GM19328 (cell line): ENCODE results near the gene PDGFD.

Source experiments
- ATAC-seq: cut with Tn5 transposase; IDR thresholded peaks from one replicate; pipeline ENCODE4 v1.9.1; 2021; ENCODE audit warnings: mild to moderate bottlenecking, moderate library complexity; ENCODE audit not compliant: unreplicated experiment

The PDGFD gene

GRCh38 chr11:104146421-104146820 lies 17.5 kb downstream of the PDGFD start:
- no peak for ATAC-seq

DNA sequence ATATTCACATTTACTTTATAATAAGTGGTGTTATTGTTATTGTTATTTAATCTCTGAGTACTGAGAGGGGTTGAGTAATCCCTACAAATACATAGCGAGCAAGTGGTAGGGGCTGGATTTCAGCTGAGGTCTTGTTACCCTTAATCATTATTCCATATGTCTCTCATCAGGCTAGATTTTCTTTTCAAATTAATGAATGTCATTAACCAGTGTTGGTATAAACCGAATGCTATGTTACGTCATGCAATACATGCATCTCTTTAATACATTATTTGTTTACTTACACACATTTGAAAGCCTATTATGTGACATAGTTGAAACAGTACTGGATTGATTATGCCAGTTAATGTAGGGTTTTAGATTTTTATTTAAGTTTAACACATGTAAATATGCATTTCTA lies 18.9 kb downstream of the PDGFD start:
- no peak for ATAC-seq

DNA sequence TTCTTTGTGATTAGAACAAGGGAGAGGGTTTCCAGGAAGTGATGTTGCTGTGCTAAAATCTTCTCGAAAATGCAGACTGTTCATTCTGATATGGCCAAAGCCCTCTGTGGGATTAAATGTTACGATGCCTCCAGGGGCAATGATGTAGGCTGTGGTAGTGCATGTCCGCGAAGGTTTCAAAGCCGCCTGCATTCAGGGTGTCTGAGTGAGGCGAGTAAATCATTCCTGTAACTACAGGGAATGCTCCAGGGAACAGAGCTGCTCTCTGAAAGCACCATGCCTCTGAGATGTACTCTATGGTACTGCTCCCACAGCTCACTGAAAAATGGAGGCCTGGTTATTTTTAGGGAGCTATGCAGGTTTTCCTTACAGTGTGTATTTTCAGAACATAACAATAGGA lies 21.2 kb downstream of the PDGFD start:
- ATAC-seq: no peak

DNA sequence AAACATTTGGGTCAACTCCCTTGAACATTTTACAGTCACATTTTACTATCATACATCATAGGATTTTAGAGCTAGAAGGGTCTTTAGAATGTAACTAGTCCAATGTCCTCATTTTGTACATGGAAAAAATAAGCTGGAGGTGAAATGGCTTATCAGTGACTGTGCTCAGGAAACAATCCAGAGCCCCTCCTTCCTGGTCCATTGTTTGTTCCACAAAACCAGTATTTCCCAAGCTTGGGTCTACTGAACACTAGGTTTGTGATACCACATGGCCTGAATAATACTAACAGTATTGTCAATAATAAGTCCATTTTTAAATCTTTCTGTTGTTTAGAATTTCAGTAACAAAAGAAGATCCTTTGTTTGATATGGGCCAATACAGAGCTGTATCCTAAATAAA lies 27.1 kb downstream of the PDGFD start:
- ATAC-seq: no peak

GRCh38 chr11:104134745-104135144 lies 29.2 kb downstream of the PDGFD start:
- ATAC-seq: no peak

DNA sequence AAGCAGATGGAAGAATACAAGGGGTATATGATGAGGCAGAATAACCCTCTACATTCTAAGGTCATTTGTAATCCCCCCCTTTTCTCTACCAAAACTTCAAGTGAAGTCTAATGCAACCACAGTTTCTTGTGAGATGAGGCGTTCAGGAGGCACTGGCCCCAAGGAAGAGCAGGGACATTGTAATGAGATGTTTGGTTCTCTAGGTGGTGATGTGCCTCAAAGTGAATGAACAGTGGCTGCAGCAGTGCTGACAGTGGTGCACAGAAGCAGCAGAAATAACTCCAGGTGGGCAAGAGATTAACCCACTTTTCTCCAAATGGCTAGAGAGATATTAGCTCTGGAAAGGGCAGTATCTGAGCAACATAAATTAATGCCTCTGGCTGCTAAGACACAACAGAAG lies 33.8 kb downstream of the PDGFD start:
- no peak for ATAC-seq

DNA sequence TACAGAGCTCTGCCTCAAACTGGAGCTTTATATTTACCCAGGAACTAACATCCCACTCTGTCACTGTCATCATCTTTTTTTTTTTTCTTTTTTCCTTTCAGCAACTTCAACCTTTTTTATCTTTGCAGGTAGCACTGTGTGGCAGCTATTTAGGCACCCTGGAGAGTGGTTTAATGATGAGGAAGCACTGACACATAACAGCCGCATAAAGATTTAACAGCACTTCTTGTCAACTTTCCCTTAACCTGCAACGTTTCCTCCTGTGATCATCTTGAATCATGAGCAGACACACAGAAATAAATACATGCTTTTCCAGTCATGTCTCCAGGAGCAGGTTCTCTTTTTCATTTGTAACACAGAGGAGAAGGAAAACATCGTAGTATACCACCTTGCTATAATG lies 34.8 kb downstream of the PDGFD start:
- no peak for ATAC-seq

- no peak for ATAC-seq
Observed at GRCh38 chr11:104127828-104128227, 36.1 kb downstream of the PDGFD start.

- no peak for ATAC-seq
Observed at GRCh38 chr11:104126464-104126863, 37.5 kb downstream of the PDGFD start.

DNA sequence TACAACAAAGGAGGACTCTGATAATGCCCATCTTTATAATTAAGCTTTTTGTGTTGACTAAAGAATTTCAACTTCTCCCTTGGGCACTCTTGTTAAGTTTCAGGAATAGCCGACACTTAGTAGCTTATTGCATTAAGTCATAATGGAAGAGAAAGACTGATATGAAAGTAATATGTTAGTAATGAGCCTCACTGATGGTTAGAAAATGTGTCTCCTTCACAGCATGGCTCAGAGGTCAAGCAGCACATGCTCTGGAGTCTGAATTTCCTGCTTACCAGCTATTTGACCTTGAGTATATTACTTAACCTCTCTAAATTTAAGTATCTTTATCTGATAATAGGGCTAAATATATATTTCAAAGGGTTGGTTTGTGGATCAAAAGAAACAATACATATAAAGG lies 39.0 kb downstream of the PDGFD start:
- no peak for ATAC-seq

- ATAC-seq: no peak
Observed at GRCh38 chr11:104122836-104123235, 41.1 kb downstream of the PDGFD start.

DNA sequence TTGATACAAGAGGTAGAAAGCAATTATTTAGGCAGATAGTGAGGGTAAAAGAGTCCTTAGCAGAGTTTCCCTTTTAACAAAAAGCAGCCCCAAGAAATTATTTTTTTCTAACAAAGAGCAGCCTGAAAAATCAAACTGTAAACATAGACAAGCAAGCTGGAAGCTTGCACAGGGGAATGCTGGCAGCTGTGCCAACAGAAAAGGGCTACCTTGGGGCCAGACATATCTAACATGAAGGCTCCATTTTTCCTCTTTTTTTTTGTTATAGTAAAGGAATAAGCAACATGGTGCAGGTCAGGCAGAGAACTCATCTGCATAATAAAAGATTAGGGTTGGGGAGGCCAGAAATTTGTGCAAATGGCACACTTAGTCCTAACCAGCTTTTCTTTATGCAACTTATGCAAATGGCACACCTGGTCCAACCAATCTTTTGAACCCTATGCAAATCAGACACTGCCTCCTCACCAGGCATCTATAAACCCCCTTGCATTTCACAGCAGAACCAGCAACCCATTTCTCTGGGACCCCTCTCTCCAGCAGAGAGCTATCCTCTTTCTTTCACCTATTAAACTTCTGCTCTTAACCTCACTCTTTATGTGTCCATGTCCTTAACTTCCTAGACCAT lies 41.8 kb downstream of the PDGFD start:
- no peak for ATAC-seq

- no peak for ATAC-seq
Observed at GRCh38 chr11:104120493-104121137, 43.3 kb downstream of the PDGFD start.

DNA sequence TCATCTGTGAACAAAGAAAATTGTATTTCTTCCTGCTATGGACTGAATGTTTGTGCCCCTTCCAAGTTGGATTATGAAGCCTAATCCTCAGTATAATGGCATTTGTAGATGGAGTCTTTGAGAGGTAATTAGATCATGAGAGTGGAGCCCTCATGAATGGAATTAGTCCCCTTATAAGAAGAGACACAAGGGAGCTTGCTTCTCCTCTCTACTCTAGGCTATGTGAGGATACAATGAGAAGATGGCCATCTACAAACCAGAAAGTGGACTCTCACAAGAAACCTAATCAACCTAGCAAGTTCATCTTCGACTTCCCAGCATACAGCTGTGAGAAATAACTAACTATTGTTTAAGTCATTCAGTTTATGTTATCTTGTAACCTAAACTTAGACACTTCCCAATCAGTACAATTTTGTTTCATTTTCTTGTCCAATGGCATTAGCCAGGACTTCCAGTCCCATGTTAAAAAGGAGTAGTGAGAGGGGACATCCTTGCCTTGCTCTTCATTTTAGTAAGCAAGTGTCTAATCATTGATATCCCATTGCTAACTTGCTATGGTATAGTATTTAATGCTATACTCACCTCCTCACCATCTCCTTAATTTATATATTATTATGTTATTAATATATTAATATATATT lies 45.7 kb downstream of the PDGFD start:
- no peak for ATAC-seq

- no peak for ATAC-seq
Observed at GRCh38 chr11:104113541-104113940, 50.4 kb downstream of the PDGFD start.

GRCh38 chr11:104106136-104106754 lies 57.7 kb downstream of the PDGFD start:
- no peak for ATAC-seq

DNA sequence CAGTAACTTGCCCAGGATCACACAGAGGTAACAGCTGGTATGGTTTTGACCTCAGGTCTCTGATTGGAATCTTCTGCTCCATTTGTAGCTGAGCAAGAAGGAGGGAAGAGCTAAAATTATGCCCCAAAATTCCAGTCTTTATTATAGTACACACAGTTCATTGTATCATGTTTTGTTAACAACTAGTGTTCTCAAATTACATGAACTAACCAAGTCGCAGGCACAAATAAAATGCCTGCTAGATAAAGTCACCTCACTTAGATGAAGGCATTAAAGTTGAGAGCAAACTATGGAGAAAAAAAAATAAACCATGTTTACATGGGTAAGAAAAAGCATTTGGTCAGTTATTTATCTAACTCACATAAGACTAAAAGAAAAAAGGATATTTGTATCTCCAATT lies 58.8 kb downstream of the PDGFD start:
- ATAC-seq: no peak

GRCh38 chr11:104104664-104105063 lies 59.3 kb downstream of the PDGFD start:
- no peak for ATAC-seq

DNA sequence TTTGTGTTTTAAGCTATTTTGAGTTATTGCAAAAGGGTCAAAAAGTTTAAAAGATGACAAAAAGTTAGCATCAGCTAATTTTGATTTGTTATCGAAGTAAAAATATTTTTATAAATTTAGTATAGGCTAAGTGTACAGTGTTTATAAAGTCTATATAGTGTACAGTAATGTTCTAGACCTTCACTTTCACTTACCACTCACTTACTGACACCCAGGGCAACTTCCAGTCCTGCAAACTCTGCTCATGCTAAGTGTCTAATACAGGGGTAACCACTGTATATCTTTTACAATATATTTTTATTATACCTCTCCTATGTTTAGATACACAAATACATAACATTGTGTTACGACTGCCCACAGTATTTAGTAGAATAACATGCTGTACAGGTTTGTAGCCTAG lies 59.7 kb downstream of the PDGFD start:
- no peak for ATAC-seq

DNA sequence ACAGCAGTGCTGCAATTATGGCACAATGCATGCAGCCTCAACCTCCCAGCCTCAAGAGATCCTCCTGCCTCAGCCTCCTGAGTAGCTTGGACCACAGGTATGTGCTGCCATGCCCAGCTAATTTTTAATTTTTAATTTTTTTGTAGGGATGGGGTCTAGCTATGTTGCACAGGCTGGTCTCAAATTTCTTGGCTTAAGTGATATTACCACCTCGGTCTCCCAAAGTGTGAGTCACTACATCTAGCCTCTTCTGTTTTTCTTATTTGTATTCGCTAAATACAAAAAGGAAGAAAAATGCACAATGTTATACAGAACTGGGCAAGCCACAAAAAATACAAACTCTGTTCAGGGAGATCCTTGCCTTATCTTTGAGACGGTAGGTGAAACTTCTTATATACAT lies 65.4 kb downstream of the PDGFD start:
- no peak for ATAC-seq

DNA sequence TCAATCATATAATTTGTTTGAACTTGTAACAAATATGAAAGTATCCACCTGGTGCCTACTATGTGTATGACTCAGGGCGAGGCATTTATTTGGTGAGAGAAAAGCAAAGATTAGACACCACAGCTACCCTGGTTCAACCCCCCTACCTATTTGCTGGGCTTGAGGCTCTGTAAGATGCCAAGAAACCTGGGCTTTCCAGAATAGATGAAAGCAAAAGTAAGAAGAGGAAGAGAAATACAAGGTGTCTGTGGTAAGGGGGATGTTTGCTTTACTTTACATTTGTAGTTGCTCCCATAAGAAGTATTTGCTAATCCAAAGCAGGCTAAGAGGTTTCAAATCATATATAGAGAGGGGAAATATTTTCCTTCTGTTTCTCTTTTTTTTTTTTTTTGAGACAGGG lies 65.8 kb downstream of the PDGFD start:
- ATAC-seq: no peak

DNA sequence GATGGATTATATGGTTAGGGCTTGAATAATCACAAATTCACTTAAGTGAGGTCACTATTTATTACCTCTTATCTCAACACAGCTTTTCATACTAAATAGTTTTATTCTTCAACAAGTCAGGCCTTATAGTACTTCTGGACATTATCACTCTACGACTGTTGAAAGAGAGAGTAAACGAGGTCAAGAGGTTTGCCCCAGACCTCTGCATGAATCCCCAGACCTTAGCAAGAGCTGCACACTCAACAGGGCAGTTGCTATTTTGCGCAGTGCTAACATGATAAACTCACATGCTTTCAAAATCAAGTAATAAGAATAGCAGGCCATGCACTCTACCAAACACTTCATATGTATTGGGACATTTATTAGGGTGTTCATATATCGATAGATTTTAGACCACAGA lies 67.0 kb downstream of the PDGFD start:
- ATAC-seq: no peak
